OCI-LY3 (cell line): ENCODE data around the gene CAMK2G.
"Not testable (repeated sequence)": the region's sequence is repeated elsewhere in the genome, so short reads cannot be mapped to it uniquely, and the experiment has no call there.

Source experiments
- H2AFZ ChIP-seq: fragments of 200-600, 300-600 bp; shearing (Covaris generic); 2 replicates; pipeline ENCODE4 v1.6.0; 2014; ENCODE audit warnings: antibody characterized with exemption, low read depth, low read length
- H3K27ac ChIP-seq: fragments of 200-600, 300-600 bp; sonication (generic); 2 replicates; pipeline ENCODE4 v1.5.1; 2014; ENCODE audit warnings: mild to moderate bottlenecking, low read length, moderate library complexity, mixed read lengths
- H3K27me3 ChIP-seq: fragments of 200-600, 300-600 bp; sonication (generic); 2 replicates; pipeline ENCODE4 v1.6.1; 2014; ENCODE audit warnings: low read depth, low read length, mixed read lengths
- H3K36me3 ChIP-seq: fragments of 200-600, 300-600 bp; sonication (generic); replicated peaks from 2 replicates; pipeline ENCODE3; 2014; ENCODE audit warnings: low read depth, low read length, mixed read lengths
- H3K4me1 ChIP-seq: fragments of 300-600, 200-600 bp; sonication (generic); 2 replicates; pipeline ENCODE4 v1.6.1; 2014; ENCODE audit warnings: low read length, mixed read lengths
- H3K4me2 ChIP-seq: fragments of 200-600, 300-600 bp; sonication (generic); 2 replicates; pipeline ENCODE4 v1.6.1; 2014; ENCODE audit warnings: low read length, mixed read lengths
- H3K4me3 ChIP-seq: fragments of 300-600, 200-600 bp; sonication (generic); 2 replicates; pipeline ENCODE4 v1.5.1; 2014; ENCODE audit warnings: antibody characterized with exemption, mild to moderate bottlenecking, low read length, moderate library complexity
- H3K79me2 ChIP-seq: fragments of 300-600, 200-600 bp; shearing (Covaris generic); 2 replicates; pipeline ENCODE4 v1.6.1; 2014; ENCODE audit warnings: mild to moderate bottlenecking, low read length, mixed read lengths
- H3K9ac ChIP-seq: fragments of 300-600, 200-600 bp; shearing (Covaris generic); 2 replicates; pipeline ENCODE4 v1.6.0; 2014; ENCODE audit warnings: mild to moderate bottlenecking, low read length, moderate library complexity
- H3K9me3 ChIP-seq: fragments of 200-600, 300-600 bp; shearing (Covaris generic); 2 replicates; pipeline ENCODE4 v1.6.1; 2014; ENCODE audit warnings: low read length, mixed read lengths; ENCODE audit not compliant: insufficient read depth
- H4K20me1 ChIP-seq: fragments of 200-600, 300-600 bp; sonication (generic); 2 replicates; pipeline ENCODE4 v1.6.1; 2016; ENCODE audit warnings: low read length, mixed read lengths; ENCODE audit not compliant: insufficient read depth
- EZH2phosphoT487 ChIP-seq: fragments of 200-600 bp; shearing (Covaris generic); IDR thresholded peaks from 2 replicates; pipeline ENCODE4 v1.6.1; 2018; ENCODE audit warnings: antibody characterized with exemption, mixed run types, low read depth
- TF ChIP-seq, protein P1 (sequence below): fragments of 200-600, 300-600 bp; sonication (generic); IDR thresholded peaks from 2 replicates; pipeline ENCODE4 v1.5.1; 2014; ENCODE audit warnings: antibody characterized with exemption, low read length, low read depth

The CAMK2G gene

DNA sequence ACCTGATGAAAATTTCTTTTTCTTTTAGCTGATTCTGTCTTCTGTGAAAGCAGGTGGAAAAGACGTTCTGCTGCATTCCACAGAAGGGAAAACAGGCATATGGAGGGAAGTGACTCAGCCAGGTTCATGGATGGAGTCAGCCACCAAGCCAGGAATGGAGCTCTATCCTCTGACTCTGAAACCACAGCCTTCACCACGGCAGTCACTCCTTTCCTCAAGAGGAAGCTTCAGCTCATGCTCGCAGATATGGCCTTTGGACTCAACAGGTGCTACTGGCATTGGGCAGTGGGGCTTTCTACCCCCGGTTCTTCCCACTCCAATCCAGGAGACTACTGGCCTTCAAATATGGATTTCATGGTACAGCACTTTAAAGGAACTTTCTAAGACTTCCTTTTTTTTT, 25.1 kb upstream of the CAMK2G start:
- no peaks in the 10 kb centered on the region for H3K9me3 ChIP-seq
- no peak overlapping the region for H3K4me2 ChIP-seq
- no peaks in the 10 kb centered on the region for H4K20me1 ChIP-seq
- TF ChIP-seq EZH2phosphoT487 = no peak
- no peaks in the 10 kb centered on the region for H3K79me2 ChIP-seq
- H3K27ac ChIP-seq = no peak overlapping the region
- H3K4me3 ChIP-seq = no peak overlapping the region
- peaks cover 30% of the 10 kb centered on the region for H3K4me1 ChIP-seq
- H3K27me3 ChIP-seq = peaks cover 4% of the 10 kb centered on the region; the same call in 1 of the 2 replicates
- no peak overlapping the region for H3K9ac ChIP-seq
- H2AFZ ChIP-seq = no peak overlapping the region
- H3K36me3 ChIP-seq = no peaks in the 10 kb centered on the region

DNA sequence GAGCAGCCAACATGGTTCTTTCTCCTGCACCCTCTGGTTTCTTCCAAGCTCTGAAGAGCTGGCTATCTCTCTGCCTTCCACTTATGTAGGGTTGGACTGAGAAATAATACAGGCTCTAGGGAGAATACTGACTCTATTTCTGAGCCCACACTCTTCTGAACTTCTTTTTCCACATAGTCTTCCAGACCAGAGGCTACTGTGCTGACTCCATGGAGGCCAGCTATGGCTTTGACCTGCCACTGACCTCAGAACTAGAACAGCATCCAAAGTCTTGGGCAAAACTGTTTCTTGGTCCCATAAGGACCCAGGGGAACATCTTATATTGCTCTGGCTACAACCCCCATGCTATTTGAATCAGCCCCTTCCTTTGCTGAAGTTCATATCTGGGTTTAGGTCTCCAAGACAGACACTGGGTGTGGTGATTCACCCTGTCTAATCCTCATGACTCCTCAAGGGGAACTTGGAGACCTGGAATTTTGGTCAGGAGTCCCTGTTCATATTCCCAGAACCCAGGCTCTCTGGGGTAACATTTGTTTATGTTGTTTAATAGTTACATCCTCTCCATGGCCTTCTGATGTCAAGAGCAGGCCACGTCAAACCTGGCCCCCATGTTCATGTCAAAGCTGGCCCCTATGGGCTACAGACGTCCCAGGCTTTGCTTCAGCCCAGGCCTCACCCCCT, 24.5 kb upstream of the CAMK2G start:
- H3K36me3 ChIP-seq = no peaks in the 10 kb centered on the region
- H3K4me1 ChIP-seq = peaks cover 34% of the 10 kb centered on the region
- no peak overlapping the region for H3K4me2 ChIP-seq
- no peaks in the 10 kb centered on the region for H4K20me1 ChIP-seq
- no peaks in the 10 kb centered on the region for H3K79me2 ChIP-seq
- no peak overlapping the region for H3K9ac ChIP-seq
- H2AFZ ChIP-seq = no peak overlapping the region
- no peak overlapping the region for H3K4me3 ChIP-seq
- TF ChIP-seq EZH2phosphoT487 = no peak
- TF ChIP-seq, protein P1, sequence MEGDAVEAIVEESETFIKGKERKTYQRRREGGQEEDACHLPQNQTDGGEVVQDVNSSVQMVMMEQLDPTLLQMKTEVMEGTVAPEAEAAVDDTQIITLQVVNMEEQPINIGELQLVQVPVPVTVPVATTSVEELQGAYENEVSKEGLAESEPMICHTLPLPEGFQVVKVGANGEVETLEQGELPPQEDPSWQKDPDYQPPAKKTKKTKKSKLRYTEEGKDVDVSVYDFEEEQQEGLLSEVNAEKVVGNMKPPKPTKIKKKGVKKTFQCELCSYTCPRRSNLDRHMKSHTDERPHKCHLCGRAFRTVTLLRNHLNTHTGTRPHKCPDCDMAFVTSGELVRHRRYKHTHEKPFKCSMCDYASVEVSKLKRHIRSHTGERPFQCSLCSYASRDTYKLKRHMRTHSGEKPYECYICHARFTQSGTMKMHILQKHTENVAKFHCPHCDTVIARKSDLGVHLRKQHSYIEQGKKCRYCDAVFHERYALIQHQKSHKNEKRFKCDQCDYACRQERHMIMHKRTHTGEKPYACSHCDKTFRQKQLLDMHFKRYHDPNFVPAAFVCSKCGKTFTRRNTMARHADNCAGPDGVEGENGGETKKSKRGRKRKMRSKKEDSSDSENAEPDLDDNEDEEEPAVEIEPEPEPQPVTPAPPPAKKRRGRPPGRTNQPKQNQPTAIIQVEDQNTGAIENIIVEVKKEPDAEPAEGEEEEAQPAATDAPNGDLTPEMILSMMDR = no peak
- H3K9me3 ChIP-seq = no peaks in the 10 kb centered on the region
- H3K27ac ChIP-seq = no peak overlapping the region
- H3K27me3 ChIP-seq = peaks cover 4% of the 10 kb centered on the region; the same call in 1 of the 2 replicates

DNA sequence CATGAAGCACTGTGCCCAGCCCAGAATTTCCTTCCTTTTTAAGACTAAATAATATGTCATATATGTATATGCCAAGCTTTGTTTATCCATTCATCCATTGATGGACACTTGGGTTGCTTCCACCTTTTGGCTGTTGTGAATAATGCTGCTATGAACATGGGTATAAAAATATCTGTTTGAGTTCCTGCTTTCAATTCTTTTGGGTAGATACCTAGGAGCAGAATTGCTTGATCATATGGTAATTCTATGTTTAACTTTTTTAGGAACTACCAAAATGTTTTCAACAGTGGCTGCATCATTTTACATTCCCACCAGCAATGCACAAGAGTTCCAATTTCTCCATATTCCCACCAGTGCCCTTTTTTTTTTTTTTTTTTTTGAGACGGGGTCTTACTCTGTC, 23.3 kb upstream of the CAMK2G start:
- peaks cover 4% of the 10 kb centered on the region; the same call in 1 of the 2 replicates for H3K27me3 ChIP-seq
- no peak overlapping the region for H3K9ac ChIP-seq
- no peak overlapping the region for H3K4me3 ChIP-seq
- H3K27ac ChIP-seq = no peak overlapping the region
- TF ChIP-seq, protein P1 = no peak
- no peak for TF ChIP-seq EZH2phosphoT487
- no peaks in the 10 kb centered on the region for H4K20me1 ChIP-seq
- peaks cover 34% of the 10 kb centered on the region for H3K4me1 ChIP-seq
- no peak overlapping the region for H3K4me2 ChIP-seq
- no peak overlapping the region for H2AFZ ChIP-seq
- no peaks in the 10 kb centered on the region for H3K9me3 ChIP-seq
- H3K36me3 ChIP-seq = no peaks in the 10 kb centered on the region
- no peaks in the 10 kb centered on the region for H3K79me2 ChIP-seq

DNA sequence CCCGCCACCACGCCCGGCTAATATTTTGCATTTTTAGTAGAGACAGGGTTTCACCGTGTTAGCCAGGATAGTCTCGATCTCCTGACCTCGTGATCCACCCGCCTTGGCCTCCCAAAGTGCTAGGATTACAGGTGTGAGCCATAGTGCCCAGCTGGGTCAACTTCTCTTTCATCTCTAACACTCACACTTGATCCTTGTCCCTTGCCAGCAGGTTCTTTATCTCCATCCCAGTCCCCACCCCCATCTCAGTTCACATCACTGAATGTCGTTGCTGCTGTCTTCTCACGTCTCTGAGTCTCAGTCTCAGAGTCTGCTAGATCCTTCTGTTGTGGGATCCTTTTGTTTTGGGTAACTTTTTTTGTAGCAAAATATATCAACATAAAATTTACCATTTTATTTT, 21.0 kb upstream of the CAMK2G start:
- peaks cover 20% of the 10 kb centered on the region for H3K4me1 ChIP-seq
- not testable (repeated sequence) for H3K4me3 ChIP-seq, H4K20me1 ChIP-seq, H3K4me2 ChIP-seq, H3K27ac ChIP-seq, H3K9me3 ChIP-seq, H3K9ac ChIP-seq, H3K79me2 ChIP-seq, H2AFZ ChIP-seq, H3K27me3 ChIP-seq, H3K36me3 ChIP-seq

DNA sequence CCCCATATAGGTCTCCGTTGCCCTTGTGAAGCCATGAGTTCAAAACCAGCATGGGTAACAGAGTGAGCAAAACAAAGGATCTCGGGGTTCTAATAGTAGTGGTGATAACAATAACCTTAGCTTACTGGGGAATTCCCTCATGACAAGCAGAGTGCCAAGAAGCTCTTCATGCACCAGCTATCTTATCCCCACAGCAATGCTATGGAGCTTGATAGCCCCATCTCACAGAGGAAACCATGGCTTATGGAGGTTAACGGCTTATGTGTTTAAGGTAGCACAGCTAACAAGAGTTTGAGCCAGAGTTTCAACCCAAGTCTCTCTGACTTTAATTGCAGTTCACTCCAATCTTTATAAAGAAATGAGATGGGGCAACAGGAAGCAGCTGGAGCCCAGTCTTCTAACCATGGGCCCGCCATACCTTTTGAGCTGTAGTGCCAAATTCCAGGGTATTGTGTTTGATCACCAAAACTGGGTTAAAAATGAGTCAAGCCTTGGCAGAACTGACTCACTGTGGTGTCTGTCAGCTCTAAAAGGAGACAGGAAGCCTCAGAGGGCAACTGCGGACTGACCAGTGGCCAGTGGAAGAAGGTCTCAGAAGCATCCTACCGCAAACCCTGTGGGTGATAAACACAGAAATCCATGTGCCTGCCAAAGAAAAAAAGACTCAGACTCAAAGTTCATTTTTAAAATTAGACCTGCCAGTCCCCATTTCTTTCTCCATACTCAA, 20.1 kb upstream of the CAMK2G start:
- H3K79me2 ChIP-seq = no peaks in the 10 kb centered on the region
- H3K4me2 ChIP-seq = no peak overlapping the region
- no peak overlapping the region for H2AFZ ChIP-seq
- no peaks in the 10 kb centered on the region for H4K20me1 ChIP-seq
- H3K9ac ChIP-seq = no peak overlapping the region
- no peaks in the 10 kb centered on the region for H3K27me3 ChIP-seq
- TF ChIP-seq, protein P1 = no peak
- no peak for TF ChIP-seq EZH2phosphoT487
- H3K9me3 ChIP-seq = no peaks in the 10 kb centered on the region
- no peaks in the 10 kb centered on the region for H3K36me3 ChIP-seq
- H3K4me1 ChIP-seq = peaks cover 16% of the 10 kb centered on the region
- no peak overlapping the region for H3K4me3 ChIP-seq
- no peak overlapping the region for H3K27ac ChIP-seq
